Measurements from ENCODE around the gene INCA1. TPM values are rescaled to one million over a fixed set of nuclear protein-coding genes. Genes with fewer than 3 reads are reported as not detected.

Gene INCA1
- total RNA-seq, 4 donors from 2014 or later: 0.73 to 1.4 (median 1.2) TPM

- TF ChIP-seq POLR2A (IDR thresholded peaks at IDR 0.05) (no peak), CTCF (IDR thresholded peaks at IDR 0.05) (no peak), POLR2AphosphoS5 (IDR thresholded peaks at IDR 0.05) (no peak), EP300 (IDR thresholded peaks at IDR 0.05) (no peak)
Measured at GRCh38 chr17:4950746-4951204, 46.5 kb downstream of the INCA1 start, which contains the start of gene ENO3. TSS of gene ENO3 (plus strand) at chr17:4951119. CDS start at chr17:4951830, 711 bp downstream.

GRCh38 chr17:4950075-4950745, 47.1 kb downstream of the INCA1 start:
- Histone ChIP-seq H3K4me3 (peak overlapping the region; percentile 85), H3K9me3 (no peaks in the 10 kb centered on the region), H3K36me3 (no peaks in the 10 kb centered on the region), H3K27me3 (no peaks in the 10 kb centered on the region), H3K4me1 (peaks cover 48% of the 10 kb centered on the region), H3K27ac (peak overlapping the region; percentile 98)
- no peak for TF ChIP-seq EP300 (IDR thresholded peaks at IDR 0.05)
- no peak for TF ChIP-seq POLR2AphosphoS5 (IDR thresholded peaks at IDR 0.05)
- no peak for TF ChIP-seq CTCF (IDR thresholded peaks at IDR 0.05)
- no peak for TF ChIP-seq POLR2A (IDR thresholded peaks at IDR 0.05)
- peak; percentile 80 to 84 for DNase-seq (ENCODE audit: low spot score in 2 of 2)
- WGBS: 11% methylated on average over 27 of the region's 52 CpGs

More at GRCh38 chr17:4950746-4951204, 46.5 kb downstream of the INCA1 start, which contains the start of gene ENO3:
- DNase-seq (ENCODE audit: low spot score in 2 of 2): no peak
- no peaks in the 10 kb centered on the region for H3K27me3 ChIP-seq
- peak within 1 kb of the TSS; percentile 98 for H3K27ac ChIP-seq
- H3K9me3 ChIP-seq: no peaks in the 10 kb centered on the region
- H3K4me3 ChIP-seq: peak within 1 kb of the TSS; percentile 85
- peaks cover 43% of the 10 kb centered on the region for H3K4me1 ChIP-seq
- 57% methylated on average over 7 of the region's 7 CpGs for WGBS
- H3K36me3 ChIP-seq: no peaks in the 10 kb centered on the region

- H3K4me3 ChIP-seq: peak overlapping the region; percentile 85
- peak in 1 of 2 donors; percentile 90 for DNase-seq (ENCODE audit: low spot score in 2 of 2)
- peak overlapping the region; percentile 98 for H3K27ac ChIP-seq
- TF ChIP-seq POLR2A (IDR thresholded peaks at IDR 0.05) (no peak), POLR2AphosphoS5 (IDR thresholded peaks at IDR 0.05) (no peak), EP300 (IDR thresholded peaks at IDR 0.05) (no peak), CTCF (IDR thresholded peaks at IDR 0.05) (no peak)
- peaks cover 55% of the 10 kb centered on the region for H3K4me1 ChIP-seq
- WGBS: 0% methylated on average over 19 of the region's 75 CpGs
- H3K36me3 ChIP-seq: peaks cover 5% of the 10 kb centered on the region
- no peaks in the 10 kb centered on the region for H3K27me3 ChIP-seq
- H3K9me3 ChIP-seq: no peaks in the 10 kb centered on the region
Measured at GRCh38 chr17:4949321-4950074, 47.8 kb downstream of the INCA1 start.

- H3K27me3 ChIP-seq: no peaks in the 10 kb centered on the region
- peak overlapping the region; percentile 98 for H3K27ac ChIP-seq
- TF ChIP-seq POLR2A (IDR thresholded peaks at IDR 0.05): no peak
- no peak for TF ChIP-seq EP300 (IDR thresholded peaks at IDR 0.05)
- no peak for TF ChIP-seq POLR2AphosphoS5 (IDR thresholded peaks at IDR 0.05)
- TF ChIP-seq CTCF (IDR thresholded peaks at IDR 0.05): no peak
- H3K36me3 ChIP-seq: peaks cover 10% of the 10 kb centered on the region
- peak; percentile 85 for DNase-seq (ENCODE audit: low spot score in 2 of 2)
- no peaks in the 10 kb centered on the region for H3K9me3 ChIP-seq
- 1% methylated on average over 38 of the region's 40 CpGs for WGBS
- peak overlapping the region; percentile 85 for H3K4me3 ChIP-seq
- peaks cover 61% of the 10 kb centered on the region for H3K4me1 ChIP-seq
Measured at GRCh38 chr17:4948931-4949320, 48.4 kb downstream of the INCA1 start.

All from suprapubic skin (tissue), 4 donors.